Activated B cell treated with CpG ODN at 0.5 μM for 24 hours (primary cell): ENCODE measurements around the gene PSMD6. TPM values are rescaled to one million over a fixed set of nuclear protein-coding genes. Genes with fewer than 3 reads are reported as not detected.

Experiments
- ATAC-seq: fragments of 200-7000 bp; cut with Tn5 transposase; one replicate; pipeline ENCODE4 v1.10.0; 2021; ENCODE audit warnings: low read depth, mild to moderate bottlenecking, moderate library complexity
- CTCF ChIA-PET: fragments of 350-600 bp; sonication (Branson Sonifier 250); formaldehyde crosslinking; loops from one replicate; lab custom pipeline; 2021; ENCODE audit warnings: antibody characterized with exemption; lab: Charles Lee
- POLR2A ChIA-PET: fragments of 350-600 bp; sonication (Branson Sonifier 250); formaldehyde crosslinking; loops from one replicate; lab custom pipeline; 2021; ENCODE audit warnings: antibody characterized with exemption; lab: Charles Lee
- DNase-seq: peaks from one replicate; pipeline ENCODE4 v3.0.0; 2022
- H3K27ac Mint-ChIP-seq: one replicate; pipeline ENCODE4 v1.8.0; 2020; ENCODE audit warnings: mixed read lengths
- H3K27me3 Mint-ChIP-seq: one replicate; pipeline ENCODE4 v1.8.0; 2021; ENCODE audit warnings: mixed read lengths
- H3K36me3 Mint-ChIP-seq: one replicate; pipeline ENCODE4 v1.8.0; 2021; ENCODE audit warnings: low read depth, mixed read lengths
- H3K4me1 Mint-ChIP-seq: one replicate; pipeline ENCODE4 v1.8.0; 2021; ENCODE audit warnings: mixed read lengths
- H3K4me3 Mint-ChIP-seq: one replicate; pipeline ENCODE4 v1.8.0; 2020; ENCODE audit warnings: mild to moderate bottlenecking, mixed read lengths
- H3K9me3 Mint-ChIP-seq: one replicate; pipeline ENCODE4 v1.8.0; 2020; ENCODE audit warnings: mixed read lengths
- CTCF ChIP-seq: fragments of 200-600 bp; IDR thresholded peaks from one replicate; pipeline ENCODE4 v1.8.0; 2022; ENCODE audit warnings: antibody characterized with exemption, mild to moderate bottlenecking
- intact Hi-C: fragments of 100-400 bp; cut with micrococcal nuclease; formaldehyde crosslinking; loops from one replicate; pipeline ENCODE4 v1.15.1; 2024
- total RNA-seq: library from RNA; stranded (reverse); gene quantifications from 2 replicates; pipeline ENCODE4 v1.2.3, GENCODE V29; 2022

PSMD6 gene
- total RNA-seq, 1 donor from 2014 or later: 91.4 TPM

GRCh38 chr3:64047787-64048186 is 24.5 kb upstream of the PSMD6 start:
- peaks cover 11% of the 10 kb centered on the region for H3K27me3 Mint-ChIP-seq
- intact Hi-C loops: no loop called here
- H3K27ac Mint-ChIP-seq: no peak overlapping the region
- DNase-seq (no peak), ATAC-seq (no peak)
- CTCF ChIA-PET: no interaction called here
- peaks cover 4% of the 10 kb centered on the region for H3K4me1 Mint-ChIP-seq
- no peak for TF ChIP-seq CTCF
- no peaks in the 10 kb centered on the region for H3K36me3 Mint-ChIP-seq
- H3K4me3 Mint-ChIP-seq: no peak overlapping the region
- no peaks in the 10 kb centered on the region for H3K9me3 Mint-ChIP-seq
- POLR2A ChIA-PET: no interaction called here

GRCh38 chr3:64046996-64047594 is 23.8 kb upstream of the PSMD6 start:
- ChIA-PET POLR2A (no interaction called here), CTCF (no interaction called here)
- DNase-seq: no peak
- intact Hi-C loops: no loop called here
- no peak for ATAC-seq
- TF ChIP-seq CTCF: no peak
- H3K9me3 Mint-ChIP-seq: no peaks in the 10 kb centered on the region
- no peaks in the 10 kb centered on the region for H3K36me3 Mint-ChIP-seq
- no peak overlapping the region for H3K27ac Mint-ChIP-seq
- peaks cover 4% of the 10 kb centered on the region for H3K4me1 Mint-ChIP-seq
- H3K4me3 Mint-ChIP-seq: no peak overlapping the region
- peaks cover 11% of the 10 kb centered on the region for H3K27me3 Mint-ChIP-seq

- H3K4me3 Mint-ChIP-seq: no peak overlapping the region
- DNase-seq (no peak), ATAC-seq (no peak)
- H3K9me3 Mint-ChIP-seq: no peaks in the 10 kb centered on the region
- peaks cover 11% of the 10 kb centered on the region for H3K27me3 Mint-ChIP-seq
- CTCF ChIA-PET: no interaction called here
- POLR2A ChIA-PET: no interaction called here
- H3K27ac Mint-ChIP-seq: no peak overlapping the region
- no peaks in the 10 kb centered on the region for H3K36me3 Mint-ChIP-seq
- no peak for TF ChIP-seq CTCF
- intact Hi-C loops: no loop called here
- peaks cover 4% of the 10 kb centered on the region for H3K4me1 Mint-ChIP-seq
Observed at GRCh38 chr3:64046592-64046991, 23.3 kb upstream of the PSMD6 start.

GRCh38 chr3:64042952-64043351 is 19.7 kb upstream of the PSMD6 start:
- TF ChIP-seq CTCF: no peak
- Mint-ChIP-seq H3K27me3 (peaks cover 9% of the 10 kb centered on the region), H3K36me3 (no peaks in the 10 kb centered on the region), H3K9me3 (no peaks in the 10 kb centered on the region), H3K4me3 (no peak overlapping the region), H3K27ac (no peak overlapping the region), H3K4me1 (peaks cover 30% of the 10 kb centered on the region)
- POLR2A ChIA-PET: no interaction called here
- intact Hi-C loops: no loop called here
- CTCF ChIA-PET: no interaction called here
- ATAC-seq (no peak), DNase-seq (no peak)

- Mint-ChIP-seq H3K9me3 (no peaks in the 10 kb centered on the region), H3K27ac (peak overlapping the region; percentile 79)
- CTCF ChIA-PET: no interaction called here
Observed at GRCh38 chr3:64039981-64040733, 16.9 kb upstream of the PSMD6 start.

More at GRCh38 chr3:64039981-64040733, 16.9 kb upstream of the PSMD6 start:
- Mint-ChIP-seq H3K4me3 (peak overlapping the region; percentile 53), H3K27me3 (no peaks in the 10 kb centered on the region), H3K36me3 (no peaks in the 10 kb centered on the region), H3K4me1 (peaks cover 30% of the 10 kb centered on the region)
- ATAC-seq (no peak), DNase-seq (no peak)
- no peak for TF ChIP-seq CTCF
- intact Hi-C loops: loop anchor here (10.0 kb wide), 1 partner anchor 185 kb away; the partner anchor contains the start of gene PRICKLE2
- POLR2A ChIA-PET: no interaction called here
